ENCODE measurements around the gene PPM1F. TPM values are rescaled to one million over a fixed set of nuclear protein-coding genes. Genes with fewer than 3 reads are reported as not detected.
"Not testable (repeated sequence)": the region's sequence is repeated elsewhere in the genome, so short reads cannot be mapped to it uniquely, and the experiment has no call there.

The PPM1F gene
- total RNA-seq, 2 experiments from 2014 or later: 18.2 to 18.8 TPM

DNA sequence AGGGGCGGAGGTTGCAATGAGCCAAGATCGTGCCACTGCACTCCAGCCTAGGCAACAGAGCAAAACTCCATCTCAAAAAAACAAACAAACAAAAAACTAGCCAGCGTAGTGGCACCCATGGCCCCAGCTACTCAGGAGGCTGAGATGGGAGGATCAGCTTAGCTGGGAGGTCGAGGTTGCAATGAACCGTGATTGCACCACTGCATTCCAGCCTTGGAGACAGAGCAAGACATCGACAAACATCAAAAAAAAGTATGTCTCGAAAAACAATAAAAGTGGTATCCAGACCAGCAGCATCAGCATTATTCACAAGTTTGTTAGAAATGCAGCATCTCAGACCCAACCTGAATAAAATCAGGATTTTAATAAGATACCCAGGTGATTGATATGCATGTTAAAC lies 79.0 kb downstream of the PPM1F start:
- no peaks in the 10 kb centered on the region for H3K27me3 Mint-ChIP-seq
- H3K9me3 Mint-ChIP-seq: no peaks in the 10 kb centered on the region
- no peak for DNase-seq
- no peak for ATAC-seq
- intact Hi-C loops (cut with micrococcal nuclease): no loop called here
- H3K4me1 Mint-ChIP-seq (ENCODE audit: low read depth): peaks cover 25% of the 10 kb centered on the region
- H3K27ac Mint-ChIP-seq: no peak overlapping the region
- TF ChIP-seq, protein P1, sequence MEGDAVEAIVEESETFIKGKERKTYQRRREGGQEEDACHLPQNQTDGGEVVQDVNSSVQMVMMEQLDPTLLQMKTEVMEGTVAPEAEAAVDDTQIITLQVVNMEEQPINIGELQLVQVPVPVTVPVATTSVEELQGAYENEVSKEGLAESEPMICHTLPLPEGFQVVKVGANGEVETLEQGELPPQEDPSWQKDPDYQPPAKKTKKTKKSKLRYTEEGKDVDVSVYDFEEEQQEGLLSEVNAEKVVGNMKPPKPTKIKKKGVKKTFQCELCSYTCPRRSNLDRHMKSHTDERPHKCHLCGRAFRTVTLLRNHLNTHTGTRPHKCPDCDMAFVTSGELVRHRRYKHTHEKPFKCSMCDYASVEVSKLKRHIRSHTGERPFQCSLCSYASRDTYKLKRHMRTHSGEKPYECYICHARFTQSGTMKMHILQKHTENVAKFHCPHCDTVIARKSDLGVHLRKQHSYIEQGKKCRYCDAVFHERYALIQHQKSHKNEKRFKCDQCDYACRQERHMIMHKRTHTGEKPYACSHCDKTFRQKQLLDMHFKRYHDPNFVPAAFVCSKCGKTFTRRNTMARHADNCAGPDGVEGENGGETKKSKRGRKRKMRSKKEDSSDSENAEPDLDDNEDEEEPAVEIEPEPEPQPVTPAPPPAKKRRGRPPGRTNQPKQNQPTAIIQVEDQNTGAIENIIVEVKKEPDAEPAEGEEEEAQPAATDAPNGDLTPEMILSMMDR (IDR thresholded peaks at IDR 0.05): no peak
- ChIA-PET CTCF (no interaction called here), POLR2A (no interaction called here)
- H3K36me3 Mint-ChIP-seq (ENCODE audit: low read depth): no peaks in the 10 kb centered on the region
- no peak overlapping the region for H3K4me3 Mint-ChIP-seq

DNA sequence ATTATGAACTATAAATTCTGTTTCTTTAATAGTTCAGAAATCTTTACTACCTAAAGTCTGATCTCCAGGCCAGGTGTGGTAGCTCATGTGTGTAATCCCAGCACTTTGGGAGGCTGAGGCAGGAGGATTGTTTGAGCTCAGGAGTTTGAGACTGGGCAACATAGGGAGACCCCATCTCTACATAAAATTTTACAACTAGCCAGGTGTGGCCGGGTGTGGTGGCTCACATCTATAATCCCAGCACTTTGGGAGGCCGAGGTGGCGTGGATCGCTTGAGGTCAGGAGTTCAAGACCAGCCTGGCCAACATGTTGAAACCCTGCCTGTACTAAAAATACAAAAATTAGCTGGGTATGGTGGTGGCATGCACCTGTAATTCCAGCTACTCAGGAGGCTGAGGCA lies 79.9 kb downstream of the PPM1F start:
- H3K9me3 Mint-ChIP-seq; H3K4me3 Mint-ChIP-seq; H3K36me3 Mint-ChIP-seq (ENCODE audit: low read depth); POLR2A ChIA-PET; intact Hi-C loops (cut with micrococcal nuclease); H3K27me3 Mint-ChIP-seq; CTCF ChIA-PET; DNase-seq; H3K27ac Mint-ChIP-seq; ATAC-seq: not testable (repeated sequence)
- H3K4me1 Mint-ChIP-seq (ENCODE audit: low read depth): peaks cover 31% of the 10 kb centered on the region

Other genes starting within 250 kb of the PPM1F start
- gene YPEL1, start 217.1 kb downstream of the PPM1F start, total RNA-seq: 1 to 10 TPM in 1 of 2 experiments, under 1 TPM in 1; 0.99 to 1.2 TPM
- 10 to 100 TPM; 87.1 to 93.4 TPM for gene MAPK1, start 85.2 kb downstream of the PPM1F start, total RNA-seq
- 10 to 100 TPM; 33.6 to 34.0 TPM for gene TOP3B, start 29.9 kb upstream of the PPM1F start, total RNA-seq

Data from activated CD8-positive, alpha-beta T cell treated with anti-CD3 and anti-CD28 coated beads for 36 hours (primary cell).